Head of caudate nucleus (tissue), 42 donors: Measurements from ENCODE around the gene RBM22.

Source experiments
- DNase-seq, 42 donors: peaks; one replicate each; pipeline versions ENCODE4 v3.0.0 to v3.0.0-alpha.2; 2020 to 2021; ENCODE audit warnings: mixed read lengths in 7 of 42
- intact Hi-C: fragments of 100-400 bp; cut with DNase I; formaldehyde crosslinking; loops from one replicate; pipeline ENCODE4 v1.15.0; 2022

RBM22 gene

GRCh38 chr5:150656191-150657132, 44.4 kb downstream of the RBM22 start:
- DNase-seq: peak in 41 of 42 donors; percentile 29 to 88 (median 76)
- intact Hi-C loops: loop anchor here (5.0 to 10.0 kb wide), 2 partner anchors 94 to 202 kb away; no protein-coding TSS in a partner anchor

GRCh38 chr5:150655221-150655620, 45.6 kb downstream of the RBM22 start:
- DNase-seq: peak in 1 of 42 donors; percentile 10
- intact Hi-C loops: loop anchor here (5.0 to 10.0 kb wide), 2 partner anchors 93 to 200 kb away; no protein-coding TSS in a partner anchor

DNA sequence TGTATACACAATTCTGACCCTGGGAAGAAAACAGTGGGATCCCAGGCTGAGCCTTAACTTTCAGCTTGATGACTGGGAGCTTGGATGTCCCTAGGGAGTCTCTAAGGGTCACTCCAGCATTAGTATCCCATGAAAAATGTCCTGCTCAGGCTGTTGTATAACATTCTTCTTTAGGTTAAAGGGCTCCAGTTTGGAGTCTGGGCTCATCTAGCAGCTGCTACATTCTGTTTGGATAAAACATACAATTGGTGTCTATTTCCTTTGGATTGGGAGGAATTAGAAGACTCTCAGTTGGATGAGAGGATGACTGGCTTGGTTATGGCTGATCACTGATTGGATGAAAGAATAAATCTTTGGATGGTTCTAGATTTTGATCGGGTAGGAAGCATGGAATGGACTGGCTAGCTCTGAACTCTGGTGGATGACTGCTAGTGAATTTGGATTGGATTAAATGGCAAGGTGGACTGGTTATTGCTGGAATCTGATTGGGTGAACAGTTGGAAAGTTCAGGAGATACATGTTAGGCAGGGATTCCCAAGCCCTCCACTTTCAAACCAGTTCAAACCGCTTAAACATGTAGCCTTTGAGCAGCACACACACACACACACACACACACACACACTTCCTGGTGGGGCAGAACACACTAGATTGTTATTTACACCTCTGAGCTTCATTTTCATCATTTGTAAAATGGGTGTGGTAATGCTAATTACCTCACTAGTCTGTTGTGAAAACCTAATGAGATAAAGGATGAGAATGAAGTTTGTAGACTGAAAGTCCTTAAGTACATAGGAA, 46.9 kb downstream of the RBM22 start:
- no peak for DNase-seq
- intact Hi-C loops: loop anchor here (5.0 to 10.0 kb wide), 2 partner anchors 43 to 199 kb away; no protein-coding TSS in a partner anchor

GRCh38 chr5:150653145-150653761, 47.6 kb downstream of the RBM22 start:
- intact Hi-C loops: loop anchor here (5.0 to 10.0 kb wide), 2 partner anchors 44 to 198 kb away; no protein-coding TSS in a partner anchor
- DNase-seq: no peak

GRCh38 chr5:150651924-150652671, 48.8 kb downstream of the RBM22 start:
- intact Hi-C loops: loop anchor here (5.0 to 10.0 kb wide), 2 partner anchors 45 to 197 kb away; no protein-coding TSS in a partner anchor

DNA sequence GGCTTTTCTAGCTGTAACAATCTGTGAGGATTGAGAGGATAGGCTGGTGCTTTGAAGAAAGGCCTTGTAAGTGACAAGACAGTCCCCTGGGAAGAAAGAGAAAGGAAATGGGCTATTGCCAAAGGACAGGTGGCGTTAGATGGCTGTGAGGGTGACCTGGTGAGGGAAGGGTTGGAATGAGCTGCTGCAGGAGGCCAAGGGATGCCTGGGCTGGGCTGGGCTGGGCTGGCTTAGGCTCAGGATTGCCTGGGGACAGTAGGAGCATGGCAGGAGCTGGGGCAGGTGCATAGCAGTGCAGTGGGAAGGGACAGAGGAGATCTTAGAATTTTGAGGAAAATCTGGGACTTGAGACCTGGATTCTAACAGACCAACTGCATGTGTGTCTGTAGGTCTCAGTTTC, 49.5 kb downstream of the RBM22 start:
- intact Hi-C loops: loop anchor here (5.0 to 10.0 kb wide), 2 partner anchors 46 to 197 kb away; no protein-coding TSS in a partner anchor
- DNase-seq: no peak

More at GRCh38 chr5:150651924-150652671, 48.8 kb downstream of the RBM22 start:
- peak in 5 of 42 donors; percentile 45 to 73 (median 56) for DNase-seq

DNA sequence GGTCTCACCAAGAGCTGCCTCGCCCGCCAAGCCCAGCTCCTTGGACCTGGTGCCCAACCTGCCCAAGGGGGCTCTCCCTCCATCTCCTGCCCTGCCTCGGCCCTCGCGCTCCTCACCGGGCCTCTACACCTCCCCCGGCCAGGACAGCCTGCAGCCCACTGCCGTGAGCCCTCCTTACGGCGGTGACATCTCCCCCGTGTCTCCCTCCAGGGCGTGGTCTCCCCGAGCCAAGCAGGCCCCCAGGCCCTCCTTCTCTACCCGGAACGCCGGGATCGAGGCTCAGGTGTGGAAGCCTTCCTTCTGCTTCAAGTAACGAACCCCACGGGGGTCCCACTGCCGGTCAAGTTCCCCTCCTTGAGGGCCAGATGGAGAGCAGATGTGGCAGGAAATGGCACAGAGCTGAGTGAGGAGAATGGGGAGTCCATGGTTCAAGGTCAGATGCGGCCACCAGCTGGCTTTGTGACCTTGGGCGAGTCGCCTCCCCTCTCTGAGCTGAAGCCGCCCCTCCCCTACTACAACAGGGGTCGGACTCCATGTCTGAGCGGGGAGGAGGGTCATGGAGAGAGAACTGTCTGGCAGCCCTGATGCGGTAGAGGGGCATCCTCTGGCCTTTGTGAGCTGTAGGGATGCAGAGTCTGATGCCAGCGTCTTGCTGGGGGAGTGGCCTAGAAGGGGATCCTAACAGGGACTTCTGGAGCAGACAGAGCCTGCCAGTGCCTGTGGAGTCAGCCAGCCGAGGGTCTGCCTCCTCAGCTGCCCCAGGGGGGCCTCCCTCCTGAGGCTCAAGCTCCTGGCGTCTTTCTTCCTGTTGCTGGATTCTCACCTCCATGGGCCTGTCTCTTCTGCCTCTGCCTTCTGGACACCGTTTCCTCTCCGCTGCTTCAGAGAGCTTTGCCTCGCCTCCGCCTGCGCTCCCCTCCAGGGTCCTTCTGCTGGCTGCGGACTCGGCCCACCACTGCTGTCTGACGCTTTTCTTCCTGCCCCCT, 50.5 kb downstream of the RBM22 start:
- intact Hi-C loops: loop anchor here (5.0 to 10.0 kb wide), 2 partner anchors 47 to 196 kb away; no protein-coding TSS in a partner anchor
- no peak for DNase-seq

DNA sequence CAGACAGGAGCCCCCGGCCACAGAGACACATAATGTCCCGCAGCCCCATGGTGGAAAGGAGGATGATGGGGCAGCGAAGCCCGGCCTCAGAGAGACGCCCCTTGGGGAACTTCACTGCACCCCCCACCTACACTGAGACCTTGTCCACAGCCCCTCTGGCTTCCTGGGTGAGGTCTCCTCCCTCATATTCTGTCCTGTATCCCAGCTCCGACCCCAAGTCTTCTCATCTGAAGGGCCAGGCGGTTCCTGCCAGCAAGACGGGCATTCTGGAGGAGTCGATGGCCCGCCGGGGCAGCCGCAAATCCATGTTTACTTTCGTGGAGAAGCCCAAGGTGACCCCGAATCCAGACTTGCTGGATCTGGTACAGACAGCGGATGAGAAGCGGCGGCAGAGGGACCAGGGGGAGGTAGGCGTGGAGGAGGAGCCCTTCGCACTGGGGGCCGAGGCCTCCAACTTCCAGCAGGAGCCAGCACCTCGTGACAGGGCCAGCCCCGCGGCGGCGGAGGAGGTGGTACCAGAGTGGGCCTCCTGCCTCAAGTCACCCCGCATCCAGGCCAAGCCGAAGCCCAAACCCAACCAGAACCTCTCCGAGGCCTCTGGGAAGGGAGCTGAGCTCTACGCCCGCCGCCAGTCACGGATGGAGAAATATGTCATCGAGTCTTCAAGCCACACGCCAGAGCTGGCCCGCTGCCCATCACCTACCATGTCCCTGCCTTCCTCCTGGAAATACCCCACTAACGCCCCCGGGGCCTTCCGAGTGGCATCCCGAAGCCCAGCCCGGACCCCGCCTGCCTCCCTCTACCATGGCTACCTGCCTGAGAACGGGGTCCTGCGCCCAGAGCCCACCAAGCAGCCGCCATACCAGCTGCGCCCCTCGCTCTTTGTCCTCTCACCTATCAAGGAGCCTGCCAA, 51.5 kb downstream of the RBM22 start:
- no peak for DNase-seq
- intact Hi-C loops: loop anchor here (5.0 to 10.0 kb wide), 2 partner anchors 48 to 195 kb away; no protein-coding TSS in a partner anchor

DNA sequence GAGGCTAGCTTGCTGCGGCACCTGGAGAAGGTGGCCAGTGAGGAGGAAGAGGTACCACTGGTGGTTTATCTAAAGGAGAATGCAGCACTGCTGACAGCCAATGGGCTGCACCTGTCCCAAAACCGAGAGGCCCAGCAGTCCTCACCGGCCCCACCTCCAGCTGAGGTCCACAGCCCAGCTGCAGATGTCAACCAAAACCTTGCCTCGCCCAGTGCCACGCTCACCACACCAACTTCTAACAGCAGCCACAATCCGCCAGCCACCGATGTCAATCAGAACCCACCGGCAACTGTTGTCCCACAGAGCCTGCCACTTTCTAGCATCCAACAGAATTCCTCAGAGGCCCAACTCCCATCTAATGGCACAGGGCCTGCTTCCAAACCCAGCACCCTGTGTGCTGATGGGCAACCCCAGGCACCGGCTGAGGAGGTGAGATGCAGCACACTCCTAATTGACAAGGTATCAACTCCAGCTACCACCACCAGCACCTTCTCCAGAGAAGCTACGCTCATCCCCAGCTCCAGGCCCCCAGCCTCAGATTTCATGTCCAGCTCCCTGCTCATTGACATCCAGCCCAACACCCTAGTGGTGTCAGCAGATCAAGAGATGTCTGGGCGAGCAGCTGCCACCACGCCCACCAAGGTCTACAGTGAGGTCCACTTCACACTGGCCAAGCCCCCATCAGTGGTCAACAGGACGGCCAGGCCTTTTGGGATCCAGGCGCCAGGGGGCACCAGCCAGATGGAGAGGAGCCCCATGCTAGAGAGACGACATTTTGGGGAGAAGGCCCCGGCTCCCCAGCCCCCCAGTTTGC, 52.4 kb downstream of the RBM22 start:
- DNase-seq: no peak
- intact Hi-C loops: no loop called here

GRCh38 chr5:150647275-150648251, 53.3 kb downstream of the RBM22 start:
- intact Hi-C loops: no loop called here

GRCh38 chr5:150645070-150645700, 55.7 kb downstream of the RBM22 start:
- intact Hi-C loops: no loop called here
- peak in 3 of 42 donors; percentile 51 to 66 (median 53) for DNase-seq

More at GRCh38 chr5:150647275-150648251, 53.3 kb downstream of the RBM22 start:
- DNase-seq: peak in 6 of 42 donors; percentile 28 to 56 (median 50)

DNA sequence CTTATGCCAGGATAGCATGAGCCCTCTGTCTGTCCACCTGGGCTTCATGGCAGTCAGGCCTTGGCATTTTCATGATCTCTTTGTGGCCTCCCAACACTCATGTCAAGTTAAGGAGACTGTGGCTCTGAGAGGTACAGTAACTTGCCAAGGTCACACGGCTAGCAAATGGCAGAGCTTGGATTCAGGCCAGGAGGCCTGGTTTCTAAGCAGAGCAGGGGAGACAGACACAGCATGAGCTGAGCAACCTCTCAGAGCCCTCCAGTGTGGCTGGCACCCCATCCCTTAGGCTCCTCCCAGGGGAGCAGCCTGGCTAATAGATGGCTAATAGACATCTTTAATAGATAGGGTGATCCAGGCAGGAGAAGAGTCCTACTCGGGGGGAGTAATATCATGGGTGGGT, 56.3 kb downstream of the RBM22 start:
- no peak for DNase-seq
- intact Hi-C loops: no loop called here

DNA sequence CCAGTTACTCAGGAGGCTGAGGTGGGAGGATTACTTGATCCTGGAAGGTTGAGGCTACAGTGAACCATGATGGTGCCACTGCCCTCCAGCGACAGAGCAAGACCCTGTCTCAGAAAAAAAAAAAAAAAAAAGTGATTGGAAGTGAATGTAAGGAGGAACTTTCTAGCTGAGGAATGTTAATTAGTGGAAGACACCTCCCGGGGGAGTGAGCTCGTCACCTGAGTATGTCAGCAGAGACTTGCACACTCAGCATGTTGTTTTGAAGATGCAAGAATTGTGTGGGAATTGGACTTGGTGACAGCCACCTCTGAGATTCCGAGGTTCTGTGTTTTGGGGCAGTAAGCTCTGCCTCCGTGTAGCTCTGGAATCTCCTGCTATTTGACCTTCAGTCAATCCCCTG, 56.8 kb downstream of the RBM22 start:
- intact Hi-C loops: no loop called here
- no peak for DNase-seq
